HG03280 (cell line): ENCODE results near the gene INKA2.
"Not testable (repeated sequence)": the region's sequence is repeated elsewhere in the genome, so short reads cannot be mapped to it uniquely, and the experiment has no call there.

Experiments used
- ATAC-seq: cut with Tn5 transposase; IDR thresholded peaks from one replicate; pipeline ENCODE4 v1.9.1; 2021; ENCODE audit warnings: mild to moderate bottlenecking, moderate library complexity; ENCODE audit not compliant: unreplicated experiment

INKA2 gene

DNA sequence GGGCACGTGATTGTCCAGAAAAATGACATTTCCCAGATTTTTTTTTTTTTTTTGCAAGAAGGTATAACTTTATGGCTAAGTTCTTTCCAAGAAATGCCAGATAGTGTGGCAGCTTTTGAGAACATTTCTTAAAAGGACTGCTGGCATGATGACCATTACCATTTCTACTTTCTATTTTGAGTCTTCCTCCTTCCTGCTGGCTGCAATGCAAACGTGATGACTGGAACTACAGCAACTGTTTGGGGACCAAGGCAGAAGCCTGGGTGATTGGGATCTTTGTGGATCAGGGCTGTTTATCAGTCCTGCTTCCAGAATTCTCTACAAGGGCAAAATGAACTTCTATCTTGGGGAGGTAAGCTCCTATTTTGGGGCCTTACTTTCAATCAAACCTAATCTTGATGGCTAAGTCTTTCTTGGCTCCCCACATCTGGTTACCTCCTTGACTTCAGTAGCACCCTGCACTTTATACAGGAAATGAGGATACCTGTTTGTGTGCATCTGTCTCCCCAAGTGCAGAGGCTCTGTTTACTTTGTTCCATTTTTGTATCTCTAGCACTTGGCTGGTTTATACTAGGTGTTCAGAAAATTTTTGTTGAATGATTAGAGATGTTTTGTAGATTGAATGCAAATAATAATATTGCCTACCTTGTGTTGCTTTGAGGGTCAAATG lies 12.8 kb upstream of the INKA2 start:
- ATAC-seq = no peak

DNA sequence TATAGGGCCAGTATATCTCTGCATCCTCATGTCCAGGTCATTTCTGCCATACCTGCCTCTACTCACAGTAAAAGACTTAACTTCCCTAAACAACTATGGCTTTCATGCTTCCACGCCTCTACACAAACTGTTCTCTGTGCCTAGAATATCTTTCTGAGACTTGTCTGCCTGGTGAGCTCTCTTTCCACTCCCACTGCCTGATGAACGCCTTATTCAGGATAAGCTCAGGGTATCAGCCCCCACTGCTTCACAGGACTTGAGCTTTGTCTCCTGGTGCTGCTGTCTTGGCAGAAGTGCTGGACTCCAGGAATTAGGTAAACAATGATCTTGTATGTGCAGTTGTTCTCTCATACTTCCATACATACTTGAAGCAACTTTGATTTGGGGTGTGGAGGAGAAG lies 11.7 kb upstream of the INKA2 start:
- ATAC-seq = no peak

DNA sequence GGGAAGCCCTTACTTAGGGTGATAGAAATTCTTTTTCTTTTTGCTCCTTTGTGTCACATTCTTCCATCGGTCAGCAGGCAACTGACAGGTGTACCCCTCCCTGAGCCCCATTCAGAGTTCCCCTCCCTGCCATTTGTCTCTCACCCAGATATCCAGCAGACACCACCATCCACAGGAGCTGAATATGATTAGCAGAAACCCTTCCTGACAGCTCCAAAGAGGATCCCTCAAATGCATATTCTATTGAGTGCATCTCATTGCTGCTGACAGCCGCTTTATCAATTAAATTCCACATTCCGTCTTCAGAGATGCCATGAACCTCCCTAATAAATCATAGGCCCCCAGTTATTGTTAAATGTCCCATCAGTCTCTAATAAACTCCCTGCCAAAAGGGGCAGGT lies 10.4 kb upstream of the INKA2 start:
- ATAC-seq = no peak

DNA sequence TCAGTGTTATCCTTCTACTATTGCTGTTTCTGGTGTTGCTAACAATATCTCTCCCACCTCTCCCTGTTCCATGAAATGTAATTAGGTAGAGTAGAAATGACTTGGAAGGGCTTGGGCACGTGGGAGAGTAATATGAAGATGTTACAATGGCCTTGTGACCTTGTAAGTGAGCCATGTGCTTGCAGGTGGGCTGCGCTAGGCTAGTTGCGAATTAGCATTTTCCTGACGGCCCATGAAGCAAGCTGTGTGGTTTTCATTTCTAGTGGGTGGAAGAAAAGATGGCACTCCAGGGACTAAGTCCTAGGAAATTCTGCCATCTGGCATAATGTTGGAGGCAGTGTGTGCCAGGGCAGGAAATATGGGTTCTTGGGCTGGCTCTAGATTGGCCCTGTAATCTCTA lies 8.8 kb upstream of the INKA2 start:
- no peak for ATAC-seq

DNA sequence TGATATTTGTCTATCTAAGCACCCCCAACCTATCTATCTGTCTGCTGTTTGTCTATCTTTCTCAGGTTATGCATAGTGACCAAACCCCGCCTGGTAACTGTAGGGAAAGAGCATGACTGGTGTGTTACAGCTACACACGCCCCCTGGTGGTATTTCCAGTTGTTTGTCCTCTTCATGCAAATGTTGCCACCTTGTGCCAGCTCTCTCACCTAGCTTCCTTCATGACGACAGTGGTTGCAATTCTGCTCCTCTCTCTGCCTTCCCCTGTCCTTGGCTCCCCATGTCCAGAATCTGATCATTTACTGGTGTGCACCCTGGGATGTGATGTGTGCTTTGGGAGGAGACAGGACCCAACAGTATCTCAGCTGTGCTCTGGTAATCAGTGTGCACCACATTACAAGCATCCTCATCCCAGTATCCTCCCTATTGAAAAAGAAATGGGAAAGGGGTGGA lies 8.1 kb upstream of the INKA2 start:
- no peak for ATAC-seq

DNA sequence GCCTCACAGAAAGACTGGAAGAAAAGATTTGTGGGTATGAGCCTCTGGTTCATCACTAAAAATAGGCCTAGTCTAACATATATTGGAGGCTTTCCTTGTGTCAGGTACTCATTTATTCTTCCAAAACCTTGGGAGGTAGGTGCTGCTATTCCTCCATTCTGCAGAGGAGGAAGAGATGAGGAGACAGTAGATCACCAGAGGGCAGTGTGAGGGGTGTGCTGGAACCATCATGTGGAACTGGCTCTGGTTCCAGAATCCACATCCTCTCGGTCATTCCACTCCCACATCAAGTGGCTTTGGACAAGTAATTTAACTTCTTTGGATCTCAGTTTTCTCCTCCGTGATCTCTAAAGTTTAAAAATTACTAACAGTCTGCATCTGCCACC lies 7.4 kb upstream of the INKA2 start:
- ATAC-seq = no peak

DNA sequence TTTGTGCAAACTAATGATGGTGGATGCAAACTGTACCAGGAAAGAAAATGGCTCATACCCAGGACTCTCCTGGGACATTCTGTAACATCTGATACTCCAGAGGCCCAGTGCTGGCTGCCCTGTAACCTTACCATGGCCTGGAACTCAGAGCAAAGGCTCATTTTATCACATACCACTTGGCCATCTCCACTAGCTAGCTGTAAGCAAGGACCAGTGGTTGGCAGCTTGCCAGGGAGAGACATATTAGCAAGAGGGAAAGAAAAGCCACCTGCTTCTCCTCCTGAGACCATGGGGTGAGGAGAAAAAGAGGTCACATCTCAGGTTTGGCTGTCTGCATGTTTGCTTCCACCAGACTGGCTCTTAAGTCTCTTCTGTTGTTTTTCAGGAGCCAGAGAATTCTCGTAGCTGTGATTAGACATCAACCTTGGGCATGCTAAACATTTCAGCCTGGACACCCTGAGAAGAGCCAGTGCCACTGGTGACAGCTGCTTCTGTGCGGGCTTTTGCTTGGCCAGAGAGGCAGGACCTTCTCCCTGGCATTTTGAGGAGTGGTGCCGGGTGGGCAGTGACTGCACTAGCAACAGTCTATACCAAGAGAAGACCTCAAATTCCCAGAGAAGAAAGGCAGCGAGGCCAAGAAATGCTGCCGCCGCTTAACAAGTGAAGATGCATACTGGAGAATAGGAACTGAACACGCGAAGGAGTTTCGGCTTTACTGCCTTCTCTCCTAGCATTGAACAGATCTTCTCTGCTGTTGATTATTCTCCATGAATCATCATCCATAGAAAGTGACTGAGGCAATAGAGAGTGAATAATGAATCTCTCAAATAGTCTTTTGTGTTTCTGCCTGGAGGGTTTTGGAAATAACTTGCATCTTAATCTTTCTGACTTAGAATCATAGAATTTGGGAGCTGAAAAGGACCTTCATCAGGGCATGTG lies 6.7 kb upstream of the INKA2 start:
- ATAC-seq = no peak

DNA sequence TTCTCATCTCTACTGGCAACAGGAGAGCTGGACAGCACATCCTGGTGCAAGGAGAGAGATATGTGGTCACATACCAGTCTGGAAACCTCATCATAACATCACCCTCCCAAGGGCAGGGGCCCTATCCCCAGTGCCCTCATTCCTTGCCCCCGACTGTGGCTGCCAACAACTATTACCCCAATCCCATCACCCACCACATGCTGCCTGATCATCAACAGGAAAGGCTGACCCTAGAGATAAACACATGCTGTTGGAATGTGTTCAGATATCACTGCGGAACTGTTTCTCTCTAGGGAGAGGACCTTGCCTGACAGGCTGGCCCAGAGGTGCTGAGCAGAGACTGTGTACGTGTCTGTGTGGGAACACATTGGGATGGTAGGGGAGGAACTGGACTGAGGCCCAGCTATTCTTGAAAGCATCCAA lies 4.5 kb upstream of the INKA2 start:
- ATAC-seq = no peak

DNA sequence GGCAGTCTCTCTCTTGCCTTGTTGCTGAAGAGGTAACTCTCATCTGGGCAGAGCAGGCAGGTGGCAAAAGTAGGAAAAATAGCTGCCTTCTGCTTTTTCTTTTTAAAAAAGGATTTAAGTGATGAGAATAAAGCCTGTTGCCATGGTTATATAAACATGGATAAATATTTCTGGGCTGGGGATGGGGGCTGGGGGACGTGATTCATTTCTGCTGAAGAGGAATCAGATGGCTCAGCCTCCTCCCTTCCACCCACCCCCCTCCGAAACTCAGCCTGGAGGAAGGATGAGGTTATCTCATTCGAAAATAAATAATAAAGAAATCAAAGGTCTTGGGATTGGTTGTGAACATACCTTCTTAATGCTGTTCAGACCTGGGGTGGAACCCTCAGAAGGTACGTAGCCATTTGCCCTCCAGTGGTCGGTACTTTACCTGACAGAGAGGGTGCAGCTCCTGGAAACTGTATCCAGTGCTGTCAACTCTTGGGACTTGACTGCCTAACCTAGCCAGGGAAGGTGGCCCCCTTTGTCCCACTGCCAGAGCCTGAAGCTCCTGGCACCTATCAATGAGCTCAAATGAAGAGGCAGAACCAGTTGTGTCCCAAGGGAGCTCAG lies 3.8 kb upstream of the INKA2 start:
- no peak for ATAC-seq

DNA sequence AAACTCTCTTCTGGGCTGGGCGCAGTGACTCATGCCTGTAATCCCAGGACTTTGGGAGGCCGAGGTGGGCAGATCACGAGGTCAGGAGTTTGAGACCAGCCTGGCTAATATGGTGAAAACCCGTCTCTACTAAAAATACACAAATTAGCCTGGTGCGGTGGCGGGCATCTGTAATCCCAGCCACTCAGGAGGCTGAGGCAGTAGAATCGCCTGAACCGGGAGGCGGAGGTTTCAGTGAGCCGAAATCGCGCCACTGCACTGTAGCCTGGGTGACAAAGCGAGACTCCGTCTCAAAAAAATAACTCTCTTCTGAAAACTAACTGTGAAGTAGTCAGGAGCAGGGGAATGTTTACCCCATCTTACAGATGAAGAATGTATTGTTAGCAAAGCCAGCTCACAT lies 3.1 kb upstream of the INKA2 start:
- ATAC-seq = not testable (repeated sequence)

DNA sequence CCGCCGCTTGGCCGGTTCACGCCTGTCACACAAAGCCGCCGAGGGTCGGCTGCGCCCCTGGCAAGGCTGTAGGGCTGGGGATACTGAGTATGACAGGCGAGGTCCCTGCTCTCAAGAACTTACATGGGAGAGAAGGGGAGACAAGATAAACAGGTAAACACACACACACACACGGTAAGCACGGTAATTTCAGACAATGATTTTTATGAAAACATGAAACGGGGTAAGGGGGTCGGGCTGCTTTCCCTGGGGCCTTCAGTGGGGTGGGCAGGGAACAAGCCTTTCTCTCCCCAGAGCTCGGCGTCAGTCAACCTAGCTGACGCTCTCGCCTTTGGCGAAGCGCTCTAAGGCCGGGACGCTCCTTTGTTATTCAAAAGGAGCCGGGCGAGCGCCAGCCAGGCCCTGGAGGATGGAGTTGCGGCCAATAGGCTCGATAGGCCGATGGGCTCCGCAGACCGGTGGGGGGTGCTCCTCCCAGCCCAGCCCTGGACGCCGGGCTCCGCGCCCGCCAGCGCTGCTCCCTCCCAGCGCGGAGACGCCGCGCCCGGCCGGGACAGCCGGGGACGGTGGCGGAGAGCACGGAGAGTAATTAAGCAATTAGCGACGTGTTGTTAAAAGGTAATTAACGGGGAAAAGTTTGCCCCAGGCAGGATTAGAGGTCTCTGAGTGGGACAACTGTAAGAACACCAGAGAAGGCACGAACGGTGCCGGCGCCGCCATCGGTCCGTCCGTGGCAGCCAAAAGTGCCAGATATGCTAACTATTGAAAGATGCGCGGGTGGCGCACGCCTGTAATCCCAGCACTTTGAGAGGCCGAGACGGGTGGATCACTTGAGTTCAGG lies 950 bp upstream of the INKA2 start:
- no peak for ATAC-seq

DNA sequence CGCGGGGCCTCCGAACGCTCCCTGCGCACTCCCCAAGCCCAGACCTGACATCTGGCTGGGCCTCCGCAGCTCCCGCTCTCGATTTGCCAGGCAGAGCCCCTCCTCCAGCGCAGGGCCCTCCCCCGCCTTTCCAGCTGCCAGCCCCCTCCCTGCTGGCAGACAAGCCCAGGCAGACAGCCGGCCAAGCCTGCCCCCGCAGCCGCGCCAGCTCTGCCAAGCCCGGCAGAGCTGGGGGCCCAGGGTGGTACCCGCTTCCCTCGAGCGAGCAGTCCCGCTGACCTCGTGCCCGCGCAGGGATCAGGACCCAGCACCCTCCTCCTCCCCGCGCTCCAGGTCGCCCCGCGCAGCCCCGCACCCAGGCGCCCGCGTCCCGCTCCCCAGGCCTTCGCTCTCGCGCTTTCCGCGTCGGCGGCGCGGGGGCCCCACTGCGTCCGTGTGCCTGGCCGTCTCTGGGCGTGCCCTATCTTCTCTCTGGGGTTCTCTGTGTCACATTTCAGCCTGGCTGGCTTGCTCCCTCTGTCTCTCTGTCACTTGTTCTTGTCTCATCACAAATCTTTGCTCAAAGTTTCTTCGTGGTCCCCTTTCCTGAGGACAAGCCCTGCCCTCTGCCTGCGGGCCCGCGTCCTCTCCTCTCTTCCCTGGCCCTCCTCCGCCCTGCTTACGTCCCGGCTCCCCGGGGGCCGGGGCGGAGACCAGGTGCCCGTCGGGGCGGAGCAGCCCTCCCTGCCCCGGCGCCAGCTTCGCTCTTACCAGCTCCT lies 580 bp downstream of the INKA2 start:
- peak; percentile 36 for ATAC-seq

DNA sequence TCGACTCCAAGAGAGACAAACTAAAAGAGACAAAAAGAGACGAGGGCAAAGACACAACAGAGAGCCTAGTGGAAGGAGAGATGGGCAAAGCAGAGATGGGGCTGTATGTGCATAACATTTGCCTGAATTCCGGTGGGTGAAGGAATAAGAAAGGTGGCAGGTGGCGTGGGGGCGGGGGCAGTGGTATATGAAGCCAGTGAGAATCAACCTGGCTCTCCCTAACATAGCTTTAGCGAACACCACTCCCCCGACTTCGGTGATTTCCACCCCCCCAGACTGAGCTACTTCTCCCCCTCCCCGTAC lies 1.1 kb downstream of the INKA2 start:
- ATAC-seq = no peak

DNA sequence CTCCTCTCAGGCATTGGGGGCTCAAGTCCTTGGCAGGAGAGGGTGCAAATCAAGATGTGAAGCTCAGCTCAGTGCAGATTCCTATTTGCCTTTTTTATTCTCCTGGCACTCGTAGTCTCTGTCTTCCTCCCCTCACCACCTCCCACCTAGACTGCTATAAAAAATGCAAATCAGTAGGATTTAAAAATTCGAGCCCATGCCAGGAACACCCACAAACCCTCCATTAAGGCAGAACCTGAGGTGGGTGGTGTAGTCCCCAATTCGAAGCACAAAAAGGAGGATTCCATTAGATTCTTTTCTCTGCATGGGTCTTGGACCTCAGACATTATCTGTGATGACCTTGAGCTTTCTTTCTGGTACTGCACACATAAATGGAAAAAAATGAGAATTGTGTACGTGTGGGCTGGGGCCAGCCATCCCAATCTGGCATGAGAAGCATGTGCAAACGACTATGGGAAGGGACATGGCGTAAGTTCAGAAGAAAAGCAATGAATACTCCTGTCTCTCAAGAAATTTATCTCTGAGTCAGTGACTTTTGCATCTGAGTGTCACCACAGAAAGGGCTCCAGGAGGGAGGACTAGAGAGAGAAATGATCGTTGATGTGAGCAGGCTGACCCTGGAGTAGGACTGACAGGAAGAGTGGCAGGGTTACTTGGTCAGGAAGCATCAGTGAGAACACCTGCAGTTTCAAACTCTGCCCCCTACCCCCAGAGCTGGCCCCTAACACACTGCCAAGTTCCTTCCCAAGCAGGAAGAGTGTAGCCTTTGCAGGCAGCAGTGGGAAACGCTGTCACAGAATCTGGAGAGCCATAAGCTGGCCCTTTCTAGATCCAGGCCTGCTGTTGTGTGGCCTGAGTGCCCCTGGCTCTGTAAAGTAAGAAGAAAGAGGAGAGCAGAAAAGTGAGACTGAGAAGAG lies 1.7 kb downstream of the INKA2 start:
- ATAC-seq = no peak

DNA sequence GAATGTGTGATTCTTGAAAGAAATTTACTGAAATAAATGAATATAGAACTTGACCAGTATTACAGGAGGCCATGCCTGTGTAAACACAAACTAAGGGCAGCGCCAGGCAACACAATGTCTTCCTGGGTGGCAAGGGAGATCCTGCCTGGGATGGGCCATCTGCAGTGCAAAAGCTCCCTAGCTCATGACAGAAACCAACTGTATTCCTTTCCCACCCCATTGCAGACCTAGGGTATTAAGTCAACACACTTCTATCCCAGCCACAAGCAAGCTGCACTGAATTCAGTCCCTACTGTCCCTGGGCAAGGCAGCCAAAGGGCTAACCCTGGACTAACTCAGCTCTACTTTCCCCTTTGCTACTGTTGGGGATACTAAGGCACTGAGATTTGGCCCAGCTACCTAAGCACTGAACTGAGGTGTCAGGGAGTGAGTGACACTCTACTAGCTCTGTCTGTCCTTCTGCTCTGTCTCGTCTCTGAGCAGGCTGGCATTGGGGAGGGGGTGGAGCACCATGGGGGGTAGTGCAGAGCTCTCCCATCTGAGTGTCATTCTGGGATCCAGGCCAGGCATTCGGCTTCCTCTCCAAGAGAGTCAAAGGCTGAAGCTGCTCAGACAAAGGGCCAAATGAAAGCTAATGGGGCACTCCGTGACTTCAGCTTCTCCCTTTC lies 2.5 kb downstream of the INKA2 start:
- ATAC-seq = no peak

DNA sequence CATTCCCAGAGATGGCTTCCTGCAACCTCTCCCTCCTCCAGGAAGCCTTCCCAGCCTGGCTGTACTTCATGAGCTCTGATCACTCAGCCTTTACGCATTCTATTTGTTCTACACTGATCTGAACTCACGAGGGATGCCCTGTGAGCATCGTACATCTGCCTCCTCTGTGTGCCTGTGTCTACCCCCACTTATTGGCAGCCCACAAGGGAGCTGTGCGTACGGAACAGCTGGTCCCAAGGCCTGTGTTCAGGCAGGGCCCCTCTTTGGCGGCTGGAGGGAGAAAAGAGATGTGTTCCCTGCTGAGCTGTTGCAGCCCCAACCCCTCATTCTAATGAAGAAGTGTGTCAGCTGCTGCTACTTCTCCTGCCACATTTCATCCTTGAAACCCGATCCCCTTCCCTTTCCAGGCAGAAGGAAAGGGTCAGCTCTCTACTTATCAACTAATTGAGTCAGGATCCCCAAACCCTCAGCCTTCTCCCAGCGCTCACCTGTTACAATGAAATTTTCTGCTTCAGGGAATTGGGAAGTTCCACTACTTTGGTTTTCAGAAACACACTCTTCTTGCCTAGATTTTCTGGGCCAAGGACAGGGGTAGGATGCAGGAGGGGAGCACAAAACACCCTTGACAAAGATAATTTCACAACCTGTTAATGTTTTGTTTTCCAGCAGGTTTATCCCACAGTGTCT lies 3.2 kb downstream of the INKA2 start:
- no peak for ATAC-seq

DNA sequence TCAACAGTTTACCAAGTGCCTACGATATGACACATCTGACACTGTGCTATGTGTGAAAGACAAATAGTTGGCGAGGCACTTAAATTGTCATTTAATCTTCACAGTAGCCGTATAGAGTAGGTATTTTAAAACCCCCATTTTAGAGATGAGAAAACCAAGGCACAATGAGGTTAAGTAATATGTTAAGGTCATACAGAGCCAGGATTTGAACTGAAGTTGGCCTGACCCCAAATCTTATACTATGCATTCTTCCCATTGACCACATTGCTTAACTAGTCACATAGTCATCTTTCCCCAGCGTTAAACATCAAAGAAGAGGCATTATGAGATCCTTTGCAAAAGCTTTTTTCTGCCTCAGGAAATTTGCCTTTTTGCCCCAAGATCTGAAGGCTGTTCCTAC lies 3.9 kb downstream of the INKA2 start:
- no peak for ATAC-seq

DNA sequence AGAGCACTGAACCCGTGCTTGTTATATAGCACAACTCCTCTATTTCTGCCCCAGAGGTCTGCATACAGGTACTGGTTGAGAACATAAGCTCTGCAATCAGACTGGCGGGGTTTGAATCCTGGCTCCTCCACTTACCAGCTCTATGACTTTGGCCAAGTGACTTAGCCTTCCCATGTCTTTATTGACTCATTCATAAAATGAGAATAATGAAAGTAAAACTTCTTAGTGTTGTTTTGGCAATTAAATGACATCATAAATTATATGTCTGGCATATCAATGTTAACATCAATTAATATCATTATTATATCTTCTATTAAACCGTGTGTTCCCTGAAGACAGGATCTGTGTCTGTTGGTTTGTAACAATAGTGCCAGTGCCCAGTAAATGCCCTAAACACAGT lies 4.3 kb downstream of the INKA2 start:
- ATAC-seq = no peak
